Effector CD8-positive, alpha-beta T cell (primary cell): ENCODE measurements around the gene TUBA3C.

ENCODE experiments used
- DNase-seq: peaks from one replicate; lab custom pipeline; 2025; lab: John Stamatoyannopoulos, UW

TUBA3C gene

DNA sequence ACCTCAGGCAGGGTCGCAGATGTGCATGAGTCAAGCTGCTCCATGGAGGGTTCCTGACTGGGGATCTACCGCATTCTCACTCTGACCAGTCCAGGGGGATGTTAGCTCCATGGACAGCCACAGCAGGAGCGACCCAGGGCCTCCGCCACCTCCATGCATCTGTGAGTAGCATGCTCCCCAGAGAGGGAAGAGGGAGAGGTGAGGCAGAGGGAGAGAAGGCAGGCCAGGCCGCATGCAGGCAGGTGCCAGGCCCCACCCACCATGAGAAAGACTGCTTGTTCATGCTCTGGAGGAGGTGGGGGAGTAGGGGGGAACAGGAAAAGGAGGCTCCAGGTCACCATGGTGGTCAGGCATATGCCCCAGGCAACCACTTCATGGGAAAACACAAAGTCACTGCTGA lies 20.3 kb downstream of the TUBA3C start:
- DNase-seq: no peak

DNA sequence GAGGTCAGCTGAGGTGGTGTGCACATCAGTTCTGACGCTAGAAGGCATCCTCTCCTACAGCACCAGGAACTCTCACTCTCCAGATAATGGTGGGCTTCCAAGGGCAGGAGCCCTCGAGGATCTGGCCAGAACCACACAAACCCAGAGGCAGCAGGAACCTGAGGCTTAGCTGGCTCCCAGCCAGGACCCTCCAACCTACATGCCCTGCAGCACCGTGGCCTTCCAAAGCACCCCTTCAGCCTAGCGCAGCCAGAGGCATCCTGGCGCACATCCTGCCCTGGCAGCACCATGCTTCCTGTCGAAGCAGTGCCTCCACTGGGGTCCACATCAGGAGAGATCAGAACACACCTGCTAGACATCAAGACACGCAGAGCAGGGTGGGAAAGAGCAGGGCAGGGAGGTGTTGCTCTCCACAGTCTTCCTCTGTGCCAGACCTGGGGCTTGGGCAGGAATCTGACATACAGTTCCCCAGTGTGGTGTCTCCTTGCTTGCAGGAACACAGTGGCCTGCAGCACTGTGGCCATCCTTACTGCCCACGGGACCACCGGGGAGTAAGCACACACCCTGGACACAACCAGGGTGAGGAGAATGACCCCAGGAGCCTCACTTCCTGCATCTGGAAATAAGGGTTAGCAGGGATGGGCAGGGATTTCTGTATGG lies 21.7 kb downstream of the TUBA3C start:
- DNase-seq: no peak

DNA sequence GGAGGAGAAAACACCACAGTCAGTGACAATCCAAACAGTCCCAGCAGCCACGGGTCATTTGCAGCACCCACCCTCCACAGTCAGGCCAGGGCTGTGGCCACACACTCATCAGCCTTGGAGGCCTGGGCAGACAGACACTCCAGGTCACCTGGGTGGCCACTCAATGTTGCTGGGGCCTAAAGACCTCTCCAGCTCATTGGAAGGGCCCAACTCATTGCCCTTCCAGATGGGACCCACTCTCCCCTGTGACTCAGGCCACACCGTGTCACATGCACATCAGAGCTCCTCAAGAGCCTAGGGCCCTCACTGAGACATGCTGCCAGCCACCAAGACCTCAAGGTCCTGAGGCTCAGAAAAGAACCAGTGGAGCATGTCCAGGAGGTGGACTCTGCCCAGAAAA lies 22.4 kb downstream of the TUBA3C start:
- DNase-seq: no peak

DNA sequence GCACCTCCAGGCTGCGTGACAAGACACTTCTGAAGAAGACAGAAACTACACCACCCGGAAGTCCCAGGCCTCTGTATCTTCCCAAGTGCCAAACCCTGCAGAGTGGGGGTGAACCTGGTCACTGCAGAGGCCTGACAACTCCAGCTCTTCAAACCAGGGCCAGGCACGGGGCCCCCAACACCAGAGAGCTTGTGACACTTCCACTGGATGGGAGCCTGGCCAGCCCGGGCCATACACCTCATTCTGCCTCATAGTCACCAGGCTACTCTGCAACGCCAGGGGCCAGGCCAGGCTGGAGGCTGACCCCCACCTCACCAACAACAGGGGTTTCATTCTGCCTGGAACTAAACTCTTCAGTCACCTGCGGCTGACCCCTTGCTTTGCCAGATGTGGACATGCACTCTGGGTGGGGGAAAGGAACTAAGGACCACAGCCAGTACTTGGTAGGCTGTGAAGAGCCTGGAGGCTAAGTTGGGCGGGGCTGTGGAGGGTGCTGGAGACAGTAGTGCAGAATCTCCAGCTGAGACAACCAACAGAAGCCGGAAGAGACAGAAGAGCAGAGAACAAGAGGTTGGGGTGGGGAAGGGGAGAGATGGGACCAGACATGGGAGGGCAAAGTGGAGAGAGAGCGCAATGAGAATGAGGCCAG lies 23.0 kb downstream of the TUBA3C start:
- DNase-seq: no peak

DNA sequence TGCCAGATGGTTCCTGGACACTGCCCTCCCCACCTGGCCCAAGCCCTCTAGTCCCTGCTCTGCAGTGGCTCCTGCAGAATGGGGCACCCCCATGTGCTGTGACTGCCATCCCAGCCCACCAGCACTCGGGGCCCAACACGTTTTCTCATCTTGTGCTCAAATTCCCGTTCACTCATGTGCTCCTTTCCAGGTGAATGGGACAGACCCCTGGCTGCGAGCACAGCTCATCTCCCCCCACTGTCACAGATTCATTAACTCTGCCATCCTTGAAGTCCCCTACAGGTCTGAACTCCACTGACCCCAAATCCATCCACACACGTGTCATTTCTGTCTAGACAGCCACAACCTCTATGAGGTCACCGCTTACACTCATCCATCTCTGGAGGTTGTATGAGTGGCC lies 23.6 kb downstream of the TUBA3C start:
- DNase-seq: no peak

DNA sequence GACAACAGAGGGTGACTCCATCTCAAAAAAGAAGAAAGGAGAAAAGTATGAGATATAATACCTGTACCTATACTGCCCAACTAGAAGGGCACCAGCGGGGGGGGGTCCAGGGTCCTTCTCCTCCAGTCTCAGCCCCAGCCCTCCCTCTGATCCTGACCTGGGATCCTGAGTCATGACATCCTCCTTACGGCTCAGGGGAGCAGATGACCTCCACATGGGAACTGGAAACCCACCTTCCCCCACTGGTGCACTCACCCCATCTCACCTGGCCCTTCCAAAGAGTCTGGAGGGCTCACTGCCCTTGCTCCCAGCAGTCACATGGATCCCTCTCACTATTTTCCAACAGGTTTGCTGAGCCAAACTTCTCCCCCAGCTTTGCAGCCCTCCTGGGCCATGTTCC lies 24.2 kb downstream of the TUBA3C start:
- DNase-seq: no peak

DNA sequence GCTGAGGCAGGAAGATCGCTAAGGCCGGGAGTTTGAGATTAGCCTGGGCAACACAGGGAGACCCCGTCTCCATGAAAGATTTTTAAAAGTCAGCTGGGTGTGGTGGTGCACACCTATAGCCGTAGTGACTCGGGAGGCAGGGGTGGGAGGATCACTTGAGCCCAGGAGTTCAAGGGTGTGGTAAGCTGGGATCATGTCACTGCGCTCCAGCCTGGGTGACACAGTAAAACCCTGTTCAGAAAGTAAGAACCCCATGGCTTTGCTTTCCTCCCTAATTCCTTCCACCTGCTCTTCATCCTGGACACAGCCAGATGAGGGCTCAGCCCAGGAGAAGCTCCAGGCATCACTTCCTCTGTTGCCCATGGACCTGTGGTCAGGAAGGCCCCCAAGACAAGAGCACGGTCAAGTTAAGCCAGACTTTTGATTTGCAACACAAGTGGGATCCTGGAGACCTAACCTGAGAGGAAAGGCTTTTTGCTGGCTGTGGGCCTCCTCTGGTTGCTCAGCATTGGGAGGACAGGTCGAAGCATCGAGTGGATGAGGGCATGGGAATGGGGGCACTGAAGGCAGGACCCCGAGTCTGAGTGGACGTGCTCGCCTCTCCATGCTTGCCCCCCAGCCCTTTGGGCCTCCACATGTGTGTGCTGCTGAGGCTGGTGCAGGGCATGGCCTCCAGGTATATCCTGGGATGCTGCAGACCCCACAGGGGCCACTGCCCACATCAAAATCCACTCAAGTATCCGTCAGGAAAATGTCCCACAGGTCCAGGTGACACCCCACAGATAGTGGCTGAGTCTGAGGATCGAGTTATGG lies 25.4 kb downstream of the TUBA3C start:
- DNase-seq: no peak

DNA sequence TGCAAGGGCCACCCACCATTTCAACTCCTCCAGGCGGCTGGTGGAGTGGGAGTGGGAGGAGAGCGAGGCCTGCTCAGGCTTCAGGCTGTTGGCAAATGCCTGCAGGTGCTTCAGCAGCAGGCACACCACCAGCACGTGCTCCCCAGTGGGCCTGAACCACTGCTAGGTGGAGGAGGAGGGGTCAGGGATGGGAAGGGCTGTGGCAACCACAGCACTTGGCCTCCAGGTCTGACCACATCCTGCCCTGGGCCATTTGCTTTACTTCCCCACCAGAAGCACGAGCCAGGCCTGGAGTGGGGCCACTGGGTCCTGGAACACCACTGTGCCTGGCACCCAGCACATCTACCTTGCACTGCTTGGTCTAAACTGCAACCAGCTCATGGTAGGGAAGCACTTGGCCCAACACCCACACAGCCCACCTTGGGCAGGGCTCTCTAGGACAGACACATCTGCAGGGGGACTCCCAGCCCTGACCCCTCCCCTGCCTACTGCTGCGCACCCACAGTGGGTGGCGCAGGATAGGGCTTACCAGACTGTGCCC lies 26.2 kb downstream of the TUBA3C start:
- no peak for DNase-seq

DNA sequence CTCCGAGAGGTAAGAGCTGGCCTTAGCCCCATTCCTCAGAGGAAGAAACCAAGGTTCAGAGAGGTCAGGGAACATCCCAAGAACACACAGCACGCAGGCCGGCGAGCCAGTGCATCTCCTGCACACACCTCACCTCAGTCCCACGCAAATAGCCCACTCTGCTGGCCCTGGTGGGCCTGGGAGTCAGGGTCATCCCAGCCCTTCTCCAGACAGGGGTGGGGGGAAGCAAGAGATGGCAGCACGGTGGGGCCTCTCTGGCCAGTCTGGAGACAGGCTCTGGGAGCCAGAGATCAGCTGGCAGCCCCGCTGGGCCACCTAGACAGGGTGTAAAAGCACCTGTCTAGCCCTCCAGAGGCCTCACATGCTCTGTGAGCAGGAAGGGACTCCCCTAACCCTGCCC lies 26.8 kb downstream of the TUBA3C start:
- DNase-seq: no peak

DNA sequence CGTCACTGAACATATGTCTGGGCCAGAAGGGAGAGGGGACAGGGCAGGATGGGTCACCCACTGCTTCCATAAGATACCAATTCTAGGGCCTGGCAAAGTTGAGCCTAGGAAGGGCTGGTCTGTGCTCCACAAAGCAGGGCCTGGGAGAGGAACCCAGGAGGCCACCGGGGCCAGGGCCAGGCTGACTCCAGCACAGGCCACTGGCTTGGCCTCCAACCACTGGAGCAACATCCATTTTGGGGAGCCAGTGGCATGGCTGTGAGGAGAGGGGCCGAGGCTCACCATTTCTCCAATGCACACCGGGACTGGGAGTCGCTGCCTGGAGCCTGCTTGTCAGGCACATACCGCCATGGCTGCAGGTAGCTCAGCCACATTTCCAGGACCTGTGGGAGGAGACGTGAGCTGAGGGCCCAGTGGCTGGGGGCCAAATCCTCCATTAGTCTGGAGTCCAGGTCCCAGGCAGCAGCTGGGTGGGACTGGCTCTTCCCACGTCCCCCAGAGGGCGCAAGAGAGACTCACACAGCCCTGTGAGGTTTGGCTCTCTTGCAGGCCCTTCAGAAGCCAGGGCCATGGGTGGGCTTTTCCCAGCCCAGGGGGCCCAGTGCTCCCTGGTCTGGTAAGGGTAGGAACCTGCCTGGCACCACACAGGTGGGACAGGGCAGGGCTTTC lies 27.7 kb downstream of the TUBA3C start:
- DNase-seq: no peak

DNA sequence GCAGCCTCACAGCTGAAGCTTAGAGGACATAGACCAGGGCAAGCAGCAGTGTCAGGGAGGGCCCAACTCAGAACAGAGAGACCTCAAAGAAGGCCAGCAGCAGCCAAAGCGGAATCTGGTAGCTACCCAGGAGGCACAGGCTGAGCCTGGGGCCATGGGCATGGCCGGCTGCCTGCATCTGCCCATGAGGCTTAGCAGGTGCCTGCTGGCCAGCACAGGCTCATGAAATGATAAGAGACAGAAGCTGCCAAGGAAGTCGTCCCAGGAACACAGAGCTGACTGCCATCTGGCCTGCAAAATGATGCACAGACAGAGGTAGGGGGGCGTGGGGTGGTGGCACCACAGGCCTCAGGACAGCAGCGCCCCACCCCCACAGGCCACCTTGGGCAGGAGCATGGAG lies 29.2 kb downstream of the TUBA3C start:
- DNase-seq: no peak

DNA sequence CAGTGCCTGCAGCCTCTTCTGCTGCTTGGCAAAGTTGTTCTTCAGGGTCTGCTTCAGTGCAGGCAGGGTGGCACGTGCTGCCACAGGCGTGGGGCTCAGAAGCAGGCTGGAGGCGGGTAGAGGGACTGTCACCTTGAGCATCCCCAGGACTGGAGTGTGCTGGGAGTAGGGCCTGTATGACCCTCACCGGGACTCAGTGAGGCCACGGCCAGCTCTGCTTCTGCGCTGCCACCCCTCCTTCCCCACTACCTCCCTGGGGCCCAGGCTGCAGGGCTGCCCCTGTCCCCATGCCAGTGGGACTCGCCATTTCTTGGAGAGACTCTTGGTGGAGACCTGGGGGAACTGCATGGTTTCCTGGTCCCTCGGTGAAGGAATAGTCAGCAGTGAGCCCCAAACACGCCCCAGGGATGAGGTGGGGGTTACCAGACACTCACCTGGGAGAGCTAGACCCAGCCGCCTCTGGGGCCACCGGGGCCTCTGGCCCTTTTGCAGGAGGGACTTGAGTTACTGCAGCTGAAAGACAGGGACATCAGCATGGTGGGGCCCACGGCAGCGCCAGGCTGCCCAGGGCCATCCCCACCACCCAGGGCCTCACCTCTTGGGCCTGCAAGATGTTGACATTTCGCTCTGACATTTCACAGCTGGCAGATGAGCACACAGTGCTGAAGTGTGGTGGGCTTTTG lies 29.9 kb downstream of the TUBA3C start:
- no peak for DNase-seq

DNA sequence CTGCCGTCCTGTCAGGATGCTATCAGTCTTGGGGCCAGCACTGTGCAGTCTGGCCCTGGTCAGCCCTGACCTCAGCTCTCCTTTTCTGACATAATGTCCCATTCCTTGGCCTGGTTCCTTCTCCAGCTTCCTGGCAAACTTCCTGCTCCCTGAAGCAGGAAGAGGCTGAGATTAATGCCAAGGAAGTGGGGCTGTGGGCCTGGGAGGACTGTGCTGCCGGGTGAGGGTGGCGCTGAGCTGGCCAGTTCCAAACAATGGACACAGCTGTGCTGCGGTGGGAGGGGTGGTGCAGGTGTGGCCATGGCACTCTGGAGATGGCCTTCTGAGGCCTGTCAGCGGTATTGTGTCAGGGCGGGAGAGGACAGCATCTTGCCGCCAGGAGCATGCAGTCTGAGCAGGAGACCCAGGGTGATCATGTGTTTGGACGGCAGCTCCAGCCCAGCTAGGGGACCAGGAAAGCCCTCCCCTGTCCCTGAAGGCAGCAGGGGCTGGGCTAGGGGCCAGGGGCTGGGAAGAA lies 30.9 kb downstream of the TUBA3C start:
- no peak for DNase-seq

DNA sequence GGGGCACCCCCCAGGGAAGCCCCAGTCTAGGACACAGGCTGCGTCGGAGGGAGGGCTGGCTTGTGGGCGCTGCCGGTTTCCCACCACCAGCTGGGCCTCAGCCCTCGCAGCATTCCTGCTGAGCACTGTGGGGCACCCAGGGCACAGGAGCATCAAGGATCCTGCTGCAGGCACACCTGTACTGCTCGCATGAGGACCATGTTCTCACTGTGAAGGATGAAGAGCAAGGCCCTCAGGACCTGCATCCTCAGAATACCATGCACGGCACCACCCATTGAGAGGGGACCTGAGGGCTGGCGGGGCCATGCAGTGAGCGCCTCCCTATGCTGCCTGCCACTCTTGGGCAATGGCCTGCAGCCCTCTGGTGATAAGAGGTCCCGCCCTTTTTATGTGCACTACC lies 31.4 kb downstream of the TUBA3C start:
- no peak for DNase-seq

DNA sequence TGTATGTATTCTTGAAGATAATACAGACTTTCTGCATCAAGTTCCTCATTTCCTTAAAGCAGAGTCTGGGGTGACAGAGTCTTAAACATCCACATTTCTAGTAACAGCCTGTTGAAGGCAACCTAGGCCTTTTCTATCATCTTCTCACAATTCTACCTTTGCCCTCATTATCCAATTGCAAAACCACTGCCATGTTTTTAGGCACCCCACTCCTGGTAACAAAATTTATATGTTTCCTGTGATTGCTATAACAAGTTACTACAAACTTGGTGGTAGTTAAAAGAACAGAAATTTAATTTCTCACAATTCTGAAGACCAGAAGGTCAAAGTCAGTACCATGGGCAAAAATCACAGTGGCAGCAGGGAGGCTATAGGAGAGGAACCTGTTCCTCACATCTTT lies 33.1 kb downstream of the TUBA3C start:
- no peak for DNase-seq
